Neural progenitor cell (in vitro differentiated cells): ENCODE measurements around the gene PCDHGA5. TPM values are rescaled to one million over a fixed set of nuclear protein-coding genes. Genes with fewer than 3 reads are reported as not detected.

Experiments
- DNase-seq: peaks from one replicate; pipeline ENCODE4 v3.0.0-alpha.2; 2016; ENCODE audit warnings: low spot score
- H2AFZ ChIP-seq: fragments of 200-600 bp; sonication (generic); replicated peaks from 2 replicates; pipeline ENCODE4 v1.6.1; 2016; ENCODE audit warnings: antibody characterized with exemption
- H3F3A ChIP-seq: fragments of 200-600 bp; sonication (generic); 2 replicates; pipeline ENCODE4 v1.6.1; 2016; ENCODE audit warnings: antibody characterized with exemption, low read depth
- H3K27ac ChIP-seq: fragments of 200-600 bp; sonication (generic); 2 replicates; pipeline ENCODE4 v1.5.1; 2016; ENCODE audit warnings: mild to moderate bottlenecking
- H3K27me3 ChIP-seq: fragments of 200-600 bp; sonication (generic); 2 replicates; pipeline ENCODE4 v1.6.1; 2016; ENCODE audit warnings: mild to moderate bottlenecking, moderate library complexity
- H3K36me3 ChIP-seq: fragments of 200-600 bp; sonication (generic); 2 replicates; pipeline ENCODE4 v1.5.1; 2016
- H3K4me1 ChIP-seq: fragments of 200-600 bp; sonication (generic); 2 replicates; pipeline ENCODE4 v1.6.1; 2016; ENCODE audit warnings: mixed run types
- H3K4me2 ChIP-seq: fragments of 200-600 bp; sonication (generic); 2 replicates; pipeline ENCODE4 v1.6.1; 2016
- H3K4me3 ChIP-seq: fragments of 200-600 bp; sonication (generic); 2 replicates; pipeline ENCODE4 v1.5.1; 2016
- H3K79me2 ChIP-seq: fragments of 200-600 bp; sonication (generic); 2 replicates; pipeline ENCODE4 v1.6.1; 2016; ENCODE audit warnings: low read depth
- H3K9ac ChIP-seq: fragments of 200-600 bp; sonication (generic); 2 replicates; pipeline ENCODE4 v1.6.1; 2016
- H3K9me3 ChIP-seq: fragments of 200-600 bp; sonication (generic); 2 replicates; pipeline ENCODE4 v1.5.1; 2016; ENCODE audit warnings: low read depth
- H4K20me1 ChIP-seq: fragments of 200-600 bp; sonication (generic); 2 replicates; pipeline ENCODE4 v1.6.1; 2016; ENCODE audit warnings: low read depth
- H3K27ac Mint-ChIP-seq: 3 replicates; pipeline ENCODE4 v1.8.0; 2021; ENCODE audit warnings: mixed read lengths
- H3K27me3 Mint-ChIP-seq: 2 replicates; pipeline ENCODE4 v1.8.0; 2022; ENCODE audit warnings: low read depth, mild to moderate bottlenecking, inconsistent platforms, moderate library complexity, mixed read lengths; ENCODE audit not compliant: insufficient read depth
- H3K36me3 Mint-ChIP-seq: 3 replicates; pipeline ENCODE4 v1.8.0; 2021; ENCODE audit warnings: mixed read lengths
- H3K4me1 Mint-ChIP-seq: 3 replicates; pipeline ENCODE4 v1.8.0; 2021; ENCODE audit warnings: mixed read lengths
- H3K4me3 Mint-ChIP-seq: 3 replicates; pipeline ENCODE4 v1.8.0; 2021; ENCODE audit warnings: mild to moderate bottlenecking, moderate library complexity, mixed read lengths
- H3K9me3 Mint-ChIP-seq: 3 replicates; pipeline ENCODE4 v1.8.0; 2020; ENCODE audit warnings: mixed read lengths
- CTCF ChIP-seq: fragments of 200-600 bp; sonication (generic); IDR thresholded peaks from 2 replicates; pipeline ENCODE4 v1.5.1; 2017; ENCODE audit warnings: antibody characterized with exemption, mild to moderate bottlenecking
- EZH2 ChIP-seq: fragments of 200-600 bp; sonication (generic); IDR thresholded peaks from 2 replicates; pipeline ENCODE4 v1.6.1; 2017; ENCODE audit warnings: antibody characterized with exemption, mild to moderate bottlenecking, moderate library complexity
- EZH2phosphoT487 ChIP-seq: fragments of 200-600 bp; sonication (generic); IDR thresholded peaks from 2 replicates; pipeline ENCODE4 v1.6.1; 2017; ENCODE audit warnings: antibody characterized with exemption
- total RNA-seq: library from RNA; depleted of rRNA; stranded (reverse); fragments of >200 nt; gene quantifications from 2 replicates; pipeline ENCODE4 v1.2.3, GENCODE V29; 2015; ENCODE audit warnings: low replicate concordance

The PCDHGA5 gene
- total RNA-seq, 1 donor from 2014 or later = 0.71 TPM

- Histone ChIP-seq H3K9me3 (peaks cover 26% of the 10 kb centered on the region), H3K27me3 (no peaks in the 10 kb centered on the region), H3K79me2 (peaks cover 43% of the 10 kb centered on the region), H3K36me3 (peaks cover 33% of the 10 kb centered on the region), H4K20me1 (no peaks in the 10 kb centered on the region), H3F3A (peaks cover 17% of the 10 kb centered on the region), H3K4me3 (peak within 1 kb of the TSS; percentile 83), H3K4me1 (no peaks in the 10 kb centered on the region), H3K9ac (peak within 1 kb of the TSS; percentile 97), H2AFZ (peak within 1 kb of the TSS; percentile 98), H3K4me2 (peak within 1 kb of the TSS; percentile 76), H3K27ac (peak within 1 kb of the TSS; percentile 93)
- DNase-seq = peak; percentile 96
- Mint-ChIP-seq H3K9me3 (peaks cover 76% of the 10 kb centered on the region), H3K27me3 (peaks cover 5% of the 10 kb centered on the region), H3K36me3 (peaks cover 46% of the 10 kb centered on the region), H3K27ac (peak within 1 kb of the TSS; percentile 99), H3K4me1 (peaks cover 4% of the 10 kb centered on the region), H3K4me3 (peak within 1 kb of the TSS; percentile 98)
- TF ChIP-seq EZH2phosphoT487 (no peak), EZH2 (no peak), CTCF (peak; percentile 93)
Observed at GRCh38 chr5:141320225-141321169, 43.5 kb upstream of the PCDHGA5 start, which contains the start of gene TAF7. TAF7 (minus strand) TSS chr5:141320784; CDS start chr5:141320044, 740 bp downstream.

- Mint-ChIP-seq H3K27ac (no peak overlapping the region), H3K4me1 (peaks cover 4% of the 10 kb centered on the region)
Observed at GRCh38 chr5:141322261-141322660, 41.7 kb upstream of the PCDHGA5 start.

GRCh38 chr5:141326088-141326854 is 37.7 kb upstream of the PCDHGA5 start:
- Mint-ChIP-seq H3K9me3 (peaks cover 38% of the 10 kb centered on the region), H3K36me3 (peaks cover 3% of the 10 kb centered on the region), H3K27me3 (peaks cover 2% of the 10 kb centered on the region), H3K4me1 (no peaks in the 10 kb centered on the region), H3K27ac (no peak overlapping the region), H3K4me3 (no peak overlapping the region)
- TF ChIP-seq CTCF (peak; percentile 61), EZH2phosphoT487 (no peak)
- peak overlapping the region; percentile 81 for H2AFZ ChIP-seq
- peaks cover 6% of the 10 kb centered on the region for H3K9me3 ChIP-seq
- H3K4me1 ChIP-seq = no peaks in the 10 kb centered on the region
- H3K27ac ChIP-seq = no peak overlapping the region
- no peaks in the 10 kb centered on the region for H3F3A ChIP-seq
- no peaks in the 10 kb centered on the region for H3K79me2 ChIP-seq
- peak overlapping the region; percentile 61 for H3K4me2 ChIP-seq
- H3K4me3 ChIP-seq = peak overlapping the region; percentile 27
- H3K36me3 ChIP-seq = peaks cover 4% of the 10 kb centered on the region
- H3K27me3 ChIP-seq = no peaks in the 10 kb centered on the region
- H4K20me1 ChIP-seq = no peaks in the 10 kb centered on the region
- peak; percentile 65 for DNase-seq
- no peak overlapping the region for H3K9ac ChIP-seq

More at GRCh38 chr5:141322261-141322660, 41.7 kb upstream of the PCDHGA5 start:
- Histone ChIP-seq H2AFZ (no peak overlapping the region), H3K9me3 (peaks cover 26% of the 10 kb centered on the region), H3K4me2 (no peak overlapping the region), H3K27me3 (no peaks in the 10 kb centered on the region), H3K36me3 (peaks cover 25% of the 10 kb centered on the region), H3K4me1 (no peaks in the 10 kb centered on the region), H4K20me1 (no peaks in the 10 kb centered on the region), H3K27ac (no peak overlapping the region), H3K9ac (no peak overlapping the region), H3K4me3 (no peak overlapping the region), H3F3A (peaks cover 17% of the 10 kb centered on the region), H3K79me2 (peaks cover 31% of the 10 kb centered on the region)
- H3K36me3 Mint-ChIP-seq = peaks cover 31% of the 10 kb centered on the region
- TF ChIP-seq EZH2 (no peak), EZH2phosphoT487 (no peak), CTCF (no peak)
- H3K9me3 Mint-ChIP-seq = peaks cover 64% of the 10 kb centered on the region
- H3K4me3 Mint-ChIP-seq = peak overlapping the region; percentile 15
- no peak for DNase-seq
- H3K27me3 Mint-ChIP-seq = peaks cover 5% of the 10 kb centered on the region
